ENCODE data around the gene CAPN11. TPM values are rescaled to one million over a fixed set of nuclear protein-coding genes. Genes with fewer than 3 reads are reported as not detected.

The CAPN11 gene
- total and polyA plus RNA-seq, 9 of the 15 experiments (the other 6 are each of a cell fraction or from before 2014, with no cell fraction given) = 0.03 to 0.61 (median 0.17) TPM; not detected in 1

GRCh38 chr6:44172731-44173500 lies 14.3 kb downstream of the CAPN11 start (continued):
- TF ChIP-seq, protein P1, sequence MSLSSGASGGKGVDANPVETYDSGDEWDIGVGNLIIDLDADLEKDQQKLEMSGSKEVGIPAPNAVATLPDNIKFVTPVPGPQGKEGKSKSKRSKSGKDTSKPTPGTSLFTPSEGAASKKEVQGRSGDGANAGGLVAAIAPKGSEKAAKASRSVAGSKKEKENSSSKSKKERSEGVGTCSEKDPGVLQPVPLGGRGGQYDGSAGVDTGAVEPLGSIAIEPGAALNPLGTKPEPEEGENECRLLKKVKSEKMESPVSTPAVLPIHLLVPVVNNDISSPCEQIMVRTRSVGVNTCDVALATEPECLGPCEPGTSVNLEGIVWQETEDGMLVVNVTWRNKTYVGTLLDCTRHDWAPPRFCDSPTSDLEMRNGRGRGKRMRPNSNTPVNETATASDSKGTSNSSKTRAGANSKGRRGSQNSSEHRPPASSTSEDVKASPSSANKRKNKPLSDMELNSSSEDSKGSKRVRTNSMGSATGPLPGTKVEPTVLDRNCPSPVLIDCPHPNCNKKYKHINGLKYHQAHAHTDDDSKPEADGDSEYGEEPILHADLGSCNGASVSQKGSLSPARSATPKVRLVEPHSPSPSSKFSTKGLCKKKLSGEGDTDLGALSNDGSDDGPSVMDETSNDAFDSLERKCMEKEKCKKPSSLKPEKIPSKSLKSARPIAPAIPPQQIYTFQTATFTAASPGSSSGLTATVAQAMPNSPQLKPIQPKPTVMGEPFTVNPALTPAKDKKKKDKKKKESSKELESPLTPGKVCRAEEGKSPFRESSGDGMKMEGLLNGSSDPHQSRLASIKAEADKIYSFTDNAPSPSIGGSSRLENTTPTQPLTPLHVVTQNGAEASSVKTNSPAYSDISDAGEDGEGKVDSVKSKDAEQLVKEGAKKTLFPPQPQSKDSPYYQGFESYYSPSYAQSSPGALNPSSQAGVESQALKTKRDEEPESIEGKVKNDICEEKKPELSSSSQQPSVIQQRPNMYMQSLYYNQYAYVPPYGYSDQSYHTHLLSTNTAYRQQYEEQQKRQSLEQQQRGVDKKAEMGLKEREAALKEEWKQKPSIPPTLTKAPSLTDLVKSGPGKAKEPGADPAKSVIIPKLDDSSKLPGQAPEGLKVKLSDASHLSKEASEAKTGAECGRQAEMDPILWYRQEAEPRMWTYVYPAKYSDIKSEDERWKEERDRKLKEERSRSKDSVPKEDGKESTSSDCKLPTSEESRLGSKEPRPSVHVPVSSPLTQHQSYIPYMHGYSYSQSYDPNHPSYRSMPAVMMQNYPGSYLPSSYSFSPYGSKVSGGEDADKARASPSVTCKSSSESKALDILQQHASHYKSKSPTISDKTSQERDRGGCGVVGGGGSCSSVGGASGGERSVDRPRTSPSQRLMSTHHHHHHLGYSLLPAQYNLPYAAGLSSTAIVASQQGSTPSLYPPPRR (CRISPR knock-in tag; IDR thresholded peaks at IDR 0.05; ENCODE audit: borderline replicate concordance) = no peak
- no peak for TF ChIP-seq ZNF79 (CRISPR knock-in tag; IDR thresholded peaks at IDR 0.05; ENCODE audit: low read depth)
- TF ChIP-seq ZNF324 (CRISPR knock-in tag; IDR thresholded peaks at IDR 0.05) = no peak
- TF ChIP-seq ZNF589 (CRISPR knock-in tag; IDR thresholded peaks at IDR 0.05; ENCODE audit: low read depth) = no peak
- no peak for TF ChIP-seq RBM14 (IDR thresholded peaks at IDR 0.05; ENCODE audit: borderline replicate concordance, insufficient read depth, low read depth, low read length)
- no peak for TF ChIP-seq ZNF561 (CRISPR knock-in tag; conservative IDR thresholded peaks at IDR 0.05)
- no peak for TF ChIP-seq ZC3H11A (IDR thresholded peaks at IDR 0.05; ENCODE audit: low read depth, low read length)
- no peak for TF ChIP-seq EZH2 (IDR thresholded peaks at IDR 0.05; ENCODE audit: borderline replicate concordance, low read depth, low read length)
- TF ChIP-seq ZNF311 (CRISPR knock-in tag; IDR thresholded peaks at IDR 0.05) = no peak
- TF ChIP-seq MTA1 (IDR thresholded peaks at IDR 0.05; ENCODE audit: borderline replicate concordance) = peak; percentile 57; the same call in 1 of the 2 replicates
- no peak for TF ChIP-seq JUNB (CRISPR knock-in tag; conservative IDR thresholded peaks at IDR 0.05)
- TF ChIP-seq NR2F6 (CRISPR knock-in tag; IDR thresholded peaks at IDR 0.05) = no peak
- no peak for TF ChIP-seq ZBTB1 (CRISPR knock-in tag; IDR thresholded peaks at IDR 0.05; ENCODE audit: borderline replicate concordance, low read depth)
- TF ChIP-seq CLOCK (CRISPR knock-in tag; IDR thresholded peaks at IDR 0.05; ENCODE audit: borderline replicate concordance) = no peak
- TF ChIP-seq ZNF644 (tag; IDR thresholded peaks at IDR 0.05; ENCODE audit: low read depth) = no peak
- TF ChIP-seq PHF20 (IDR thresholded peaks at IDR 0.05; ENCODE audit: partially characterized antibody) = no peak
- no peak for TF ChIP-seq KDM5B (IDR thresholded peaks at IDR 0.05; ENCODE audit: insufficient replicate concordance, low read depth, low read length)
- TF ChIP-seq JUN (IDR thresholded peaks at IDR 0.05; ENCODE audit: borderline replicate concordance, low read depth, low read length) = 0 out of 2 replicates have a peak, but pooled peaks have one; percentile 44
- TF ChIP-seq JUN (CRISPR knock-in tag; IDR thresholded peaks at IDR 0.05; ENCODE audit: borderline replicate concordance) = no peak

All from K562 (cell line).